ENCODE measurements around the gene XBP1.
"Not testable (repeated sequence)": the region's sequence is repeated elsewhere in the genome, so short reads cannot be mapped to it uniquely, and the experiment has no call there.

The XBP1 gene

GRCh38 chr22:28792491-28793383 lies 7.6 kb downstream of the XBP1 start:
- DNase-seq (ENCODE audit: low read depth in 2 of 2): no peak

- no peak for DNase-seq (ENCODE audit: low read depth in 2 of 2)
Observed at GRCh38 chr22:28791841-28792490, 8.4 kb downstream of the XBP1 start.

DNA sequence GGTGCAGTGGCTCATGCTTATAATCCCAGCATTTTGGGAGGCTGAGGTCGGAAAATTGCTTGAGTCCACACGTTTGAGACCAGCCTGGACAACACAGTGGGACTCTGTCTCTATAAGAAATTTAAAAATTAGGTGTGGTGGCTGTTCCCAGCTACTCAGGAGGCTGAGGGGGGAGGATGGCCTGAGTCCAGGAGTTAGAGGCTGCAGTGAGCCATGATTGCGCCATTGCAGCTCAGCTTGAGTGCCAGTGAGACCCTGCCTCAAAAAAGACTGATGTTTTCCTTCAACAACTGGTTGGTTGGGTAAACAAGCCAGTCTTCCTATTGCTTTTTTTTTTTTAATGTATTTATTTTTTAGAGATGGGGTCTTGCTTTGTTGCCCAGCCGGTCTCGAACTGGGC lies 9.2 kb downstream of the XBP1 start:
- DNase-seq (ENCODE audit: low read depth in 2 of 2): no peak

DNA sequence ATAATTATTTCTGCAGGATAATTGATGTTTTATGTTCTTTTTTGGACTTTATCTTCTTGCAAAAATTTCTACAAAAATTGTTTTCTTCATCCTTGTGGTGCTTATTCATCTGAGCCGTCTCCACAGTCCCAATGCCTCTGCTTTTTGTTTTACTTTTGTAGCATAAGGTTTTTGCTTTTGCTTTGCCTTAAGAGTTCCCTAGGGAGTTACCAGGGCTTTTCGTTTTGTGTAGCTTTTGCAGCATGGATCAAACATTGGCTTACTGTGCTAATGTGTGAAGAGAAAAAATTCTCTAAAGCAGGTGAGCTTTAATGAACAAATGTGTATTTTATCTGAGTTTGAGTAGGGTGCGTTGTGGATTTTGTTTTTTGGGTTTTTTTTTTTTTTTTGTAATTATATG lies 11.8 kb downstream of the XBP1 start:
- no peak for DNase-seq (ENCODE audit: low read depth in 2 of 2)

GRCh38 chr22:28783786-28784671 lies 16.3 kb downstream of the XBP1 start:
- no peak for DNase-seq (ENCODE audit: low read depth in 2 of 2)

DNA sequence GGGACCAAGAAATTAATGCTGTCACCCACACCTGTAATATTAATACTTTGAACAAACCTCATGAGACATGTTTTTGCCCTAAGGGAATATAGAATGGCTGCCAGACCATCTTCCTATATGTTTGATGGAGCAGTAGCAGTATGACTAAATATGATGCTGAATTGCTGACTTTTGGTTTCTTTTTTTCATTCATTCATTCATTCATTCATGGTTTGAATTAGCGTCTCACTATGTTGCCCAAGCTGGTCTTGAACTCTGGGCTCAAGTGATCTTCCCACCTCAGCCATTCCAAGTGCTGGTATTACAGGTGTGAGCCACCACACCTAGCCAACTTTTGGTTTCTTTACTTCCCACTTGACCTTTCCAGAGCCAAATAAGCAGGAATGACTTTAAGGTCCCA lies 20.1 kb downstream of the XBP1 start:
- no peak for DNase-seq (ENCODE audit: low read depth in 2 of 2)

DNA sequence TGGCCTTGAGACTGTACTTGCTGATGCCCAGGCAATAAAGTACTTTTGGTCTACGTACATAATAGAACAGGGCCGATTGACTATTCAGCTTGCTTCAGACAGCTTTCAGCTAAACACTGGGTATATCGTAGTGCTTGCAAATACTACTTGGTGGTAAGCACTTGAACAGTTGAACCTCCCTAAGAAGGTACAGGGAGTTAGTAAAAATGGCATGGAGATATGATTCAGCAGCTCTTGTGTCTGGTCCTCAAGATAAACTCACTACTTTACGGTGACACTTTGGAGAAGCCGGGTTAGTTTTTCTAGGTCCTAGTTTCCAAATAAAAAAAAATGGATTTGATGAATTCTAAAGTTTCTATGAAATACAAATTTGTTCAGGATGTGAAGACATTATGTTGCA lies 20.5 kb downstream of the XBP1 start:
- no peak for DNase-seq (ENCODE audit: low read depth in 2 of 2)

DNA sequence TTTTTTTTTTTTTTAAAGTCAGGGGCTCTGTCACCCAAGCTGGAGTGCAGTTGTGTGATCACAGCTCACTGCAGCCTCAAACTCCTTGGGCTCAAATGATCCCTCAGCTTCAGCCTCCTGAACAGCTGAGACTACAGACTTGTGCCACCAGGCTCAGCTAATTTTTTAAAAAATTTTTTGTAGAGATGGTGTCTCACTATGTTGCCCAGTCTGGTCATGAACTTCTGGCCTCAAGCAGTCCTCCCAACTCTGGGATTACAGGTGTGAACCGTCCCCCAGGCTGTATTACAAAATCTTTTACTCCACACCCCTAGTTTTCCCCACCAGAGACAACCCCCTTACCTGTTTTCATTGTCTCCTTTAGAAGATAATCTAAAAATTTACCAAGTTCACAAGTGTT lies 26.0 kb downstream of the XBP1 start:
- DNase-seq (ENCODE audit: low read depth in 2 of 2): no peak

DNA sequence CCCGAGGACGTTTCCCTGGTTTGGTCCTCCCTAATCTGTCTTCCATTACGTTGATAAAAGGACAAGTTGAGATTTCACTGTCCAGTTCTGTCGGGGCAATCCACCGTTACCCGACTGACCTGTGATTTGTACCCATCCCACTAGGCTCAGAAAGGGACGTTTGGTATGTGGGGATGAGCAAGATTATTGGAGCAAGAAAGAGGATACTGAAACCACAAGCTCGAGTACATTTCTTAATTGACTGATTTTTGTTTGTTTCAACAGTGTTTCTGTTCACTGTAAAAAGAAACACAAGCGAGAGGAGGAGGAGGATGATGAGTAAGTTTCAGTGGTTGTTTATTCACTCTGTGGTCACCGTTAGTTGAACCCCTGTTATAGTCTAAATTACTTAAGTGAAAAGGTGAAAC lies 26.9 kb downstream of the XBP1 start:
- no peak for DNase-seq (ENCODE audit: low read depth in 2 of 2)

DNA sequence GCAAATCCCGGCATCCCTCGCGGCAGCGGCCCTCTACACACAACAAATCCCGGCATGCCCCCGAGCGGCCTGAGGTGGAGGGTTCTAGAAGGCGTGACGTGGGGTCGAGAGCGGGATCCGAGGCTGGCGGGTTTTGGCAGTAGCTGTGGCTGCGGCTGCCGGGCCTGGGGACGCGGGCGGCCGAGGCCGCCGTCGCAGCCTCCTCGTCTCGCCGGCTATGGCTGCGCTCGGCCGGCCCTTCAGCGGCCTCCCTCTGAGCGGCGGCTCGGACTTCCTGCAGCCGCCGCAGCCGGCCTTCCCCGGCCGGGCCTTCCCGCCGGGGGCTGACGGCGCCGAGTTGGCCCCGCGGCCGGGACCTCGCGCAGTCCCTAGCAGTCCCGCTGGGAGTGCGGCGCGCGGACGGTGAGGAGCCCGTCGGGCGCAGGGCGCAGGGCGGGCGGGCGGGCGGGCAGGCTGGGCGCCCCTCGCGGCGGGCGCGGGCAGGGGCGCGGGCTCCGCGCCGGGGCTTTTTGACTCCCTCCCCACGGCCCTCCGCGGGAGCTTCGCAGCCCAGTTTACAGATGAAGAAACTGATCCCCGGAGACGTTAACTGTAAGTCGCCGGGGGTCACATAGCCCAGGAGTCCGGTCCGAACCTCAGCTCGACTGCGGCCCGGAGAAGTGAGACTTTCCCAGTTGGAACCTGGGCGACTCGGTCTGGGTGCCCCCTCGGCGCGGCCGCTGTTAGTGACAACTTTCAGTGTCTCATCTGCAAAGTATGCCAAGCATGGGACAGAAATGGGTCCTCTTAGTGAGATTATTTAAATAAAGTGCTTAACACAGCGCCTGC lies 27.5 kb downstream of the XBP1 start, which contains the start of gene CCDC117:
Gene CCDC117, plus strand, starts transcription at position 63 of the 828 bp plus-strand sequence. Its CDS starts 155 bp downstream, at position 218.
- peak; percentile 89 to 91 for DNase-seq (ENCODE audit: low read depth in 2 of 2)

- DNase-seq (ENCODE audit: low read depth in 2 of 2): no peak
Observed at GRCh38 chr22:28771195-28771791, 29.1 kb downstream of the XBP1 start.

- no peak for DNase-seq (ENCODE audit: low read depth in 2 of 2)
Observed at GRCh38 chr22:28769394-28770085, 30.8 kb downstream of the XBP1 start.

GRCh38 chr22:28768701-28769393 lies 31.5 kb downstream of the XBP1 start:
- no peak for DNase-seq (ENCODE audit: low read depth in 2 of 2)

- no peak for DNase-seq (ENCODE audit: low read depth in 2 of 2)
Observed at GRCh38 chr22:28766628-28767027, 33.7 kb downstream of the XBP1 start.

DNA sequence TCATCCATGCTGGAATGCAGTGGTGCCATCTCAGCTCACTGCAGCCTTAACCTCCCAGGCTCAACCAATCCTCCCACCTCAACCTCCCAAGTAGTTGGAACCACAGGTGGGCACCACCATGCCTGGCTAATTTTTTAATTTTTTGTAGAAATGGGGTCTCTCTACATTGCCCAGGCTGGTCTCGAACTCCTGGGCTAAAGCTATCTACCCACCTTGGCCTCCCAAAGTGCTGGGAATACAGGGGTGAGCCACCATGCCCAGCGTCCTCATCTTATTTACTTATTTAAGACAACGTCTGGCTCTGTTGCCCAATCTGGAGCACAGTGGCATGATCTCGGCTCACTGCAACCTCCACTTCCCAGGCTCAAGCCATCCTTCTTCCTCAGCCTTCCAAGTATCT lies 38.4 kb downstream of the XBP1 start:
- not testable (repeated sequence) for DNase-seq (ENCODE audit: low read depth in 2 of 2)

DNA sequence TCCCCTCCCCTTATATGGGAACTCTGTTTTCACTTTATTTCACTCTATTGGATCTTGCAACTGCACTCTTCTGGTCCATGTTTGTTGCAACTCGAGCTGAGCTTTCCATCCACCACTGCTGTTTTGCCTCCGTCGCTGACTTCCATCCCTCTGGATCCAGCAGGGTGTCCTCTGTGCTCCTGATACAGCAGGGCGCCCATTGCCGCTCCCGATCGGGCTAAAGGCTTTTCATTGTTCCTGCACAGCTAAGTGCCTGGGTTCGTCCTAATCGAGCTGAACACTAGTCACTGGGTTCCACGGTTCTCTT lies 39.0 kb downstream of the XBP1 start:
- DNase-seq (ENCODE audit: low read depth in 2 of 2): no peak

DNA sequence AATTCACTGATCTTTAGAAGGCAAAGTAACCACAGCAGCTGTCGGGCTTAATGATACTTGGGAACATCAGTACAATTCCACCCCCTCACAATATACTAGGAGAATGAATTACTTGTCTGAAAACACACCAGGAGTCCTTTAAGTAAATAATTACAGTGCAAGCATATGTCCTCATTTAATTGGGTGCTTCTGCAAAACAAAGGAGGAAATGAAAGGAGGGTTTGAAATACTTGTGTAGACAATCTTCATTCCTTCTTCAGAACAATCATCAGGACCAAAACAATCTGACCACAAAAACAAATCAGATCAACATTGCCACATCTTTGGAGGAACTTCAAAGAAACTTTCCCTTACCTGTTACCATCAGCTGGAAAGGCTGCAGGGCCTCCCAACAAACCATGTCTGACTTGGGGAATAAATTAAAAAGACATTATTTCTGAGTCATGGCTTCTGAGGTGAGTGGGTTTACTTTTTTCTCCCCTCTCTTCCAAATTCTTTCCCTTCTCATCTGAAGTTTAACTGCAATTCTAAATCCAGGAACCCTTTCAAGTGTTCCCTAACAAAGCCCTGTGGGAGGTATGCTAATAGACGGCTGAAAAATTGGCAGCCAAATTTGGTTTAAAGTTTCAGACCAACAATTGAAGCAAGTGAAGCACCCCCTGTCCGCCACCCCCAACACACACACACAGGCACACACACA lies 40.4 kb downstream of the XBP1 start:
- DNase-seq (ENCODE audit: low read depth in 2 of 2): no peak

DNA sequence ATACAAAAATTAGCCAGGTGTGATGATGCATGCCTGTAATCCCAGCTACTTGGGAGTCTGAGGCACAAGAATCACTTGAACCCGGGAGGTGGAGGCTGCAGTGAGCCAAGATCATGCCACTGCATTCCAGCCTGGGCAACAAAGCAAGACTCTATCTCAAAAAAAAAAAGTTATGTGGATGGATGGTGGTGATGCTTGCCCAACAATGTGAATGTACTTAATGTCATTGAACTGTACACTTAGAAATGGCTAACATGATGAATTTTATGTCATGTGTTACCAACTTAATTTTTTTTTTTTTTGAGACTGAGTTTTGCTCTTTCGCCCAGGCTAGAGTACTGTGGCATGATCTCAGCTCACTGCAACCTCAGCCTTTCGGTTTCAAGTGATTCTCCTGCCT lies 45.9 kb downstream of the XBP1 start:
- not testable (repeated sequence) for DNase-seq (ENCODE audit: low read depth in 2 of 2)

DNA sequence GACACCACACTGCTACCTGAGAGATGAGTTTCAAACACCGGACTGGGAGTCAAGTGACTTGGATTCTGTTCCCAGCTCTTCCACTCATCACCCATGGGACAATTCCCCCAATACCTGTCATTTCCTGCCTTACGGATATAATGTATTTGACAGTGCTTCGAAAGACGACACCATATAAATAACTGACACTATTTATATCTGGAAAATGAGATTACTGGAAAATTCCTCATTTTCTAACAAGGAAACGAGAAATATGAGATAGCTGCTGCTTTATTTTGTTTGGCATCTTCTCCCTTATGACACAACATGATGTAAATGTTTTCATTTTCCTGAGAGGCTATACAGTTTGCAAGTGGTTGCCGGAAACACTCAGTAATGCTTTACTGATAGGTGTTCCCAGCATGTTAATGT lies 49.9 kb downstream of the XBP1 start:
- no peak for DNase-seq (ENCODE audit: low read depth in 2 of 2)
